ENCODE measurements around the gene PLB1.
A peak's percentile ranks its signal among the peaks of the same experiment; 100 is the strongest.

Gene PLB1

GRCh38 chr2:28629910-28630309, 134.1 kb downstream of the PLB1 start:
- TF ChIP-seq ZBTB7A (IDR thresholded peaks at IDR 0.05; ENCODE audit: low read depth) (no peak), TCF12 (IDR thresholded peaks at IDR 0.05; ENCODE audit: low read depth) (no peak), MAX (IDR thresholded peaks at IDR 0.05) (no peak), CREB1 (IDR thresholded peaks at IDR 0.05; ENCODE audit: low read depth) (no peak), TEAD4 (IDR thresholded peaks at IDR 0.05) (no peak)

DNA sequence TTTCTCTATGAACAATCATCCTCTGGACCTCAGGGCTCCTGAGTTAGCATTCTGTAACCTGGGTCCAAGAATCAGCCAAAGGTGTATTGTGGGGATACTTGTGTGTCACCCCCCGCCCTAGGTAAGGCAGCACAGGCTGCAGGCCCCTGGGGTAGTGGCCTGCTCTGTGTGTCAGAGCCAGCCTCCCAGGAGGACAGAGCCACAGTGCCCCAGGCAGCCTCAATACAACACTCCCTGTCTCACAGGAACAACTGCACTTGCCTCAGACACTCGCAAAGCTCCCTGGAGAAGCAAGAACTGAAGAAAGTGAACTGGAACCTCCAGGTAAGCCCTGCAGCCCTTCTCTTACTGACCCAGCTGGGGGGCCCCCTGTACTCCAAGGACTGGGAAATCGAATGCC, 134.5 kb downstream of the PLB1 start:
- TF ChIP-seq RAD21 (IDR thresholded peaks at IDR 0.05; ENCODE audit: low read depth): no peak
- no peak for TF ChIP-seq EGR1 (IDR thresholded peaks at IDR 0.05)
- no peak for TF ChIP-seq YY1 (IDR thresholded peaks at IDR 0.05; ENCODE audit: low read depth)

GRCh38 chr2:28631514-28632206, 135.8 kb downstream of the PLB1 start:
- TF ChIP-seq TEAD4 (IDR thresholded peaks at IDR 0.05): no peak
- no peak for TF ChIP-seq NFIC (IDR thresholded peaks at IDR 0.05)
- TF ChIP-seq MAX (IDR thresholded peaks at IDR 0.05): no peak
- no peak for TF ChIP-seq CREB1 (IDR thresholded peaks at IDR 0.05; ENCODE audit: low read depth)
- no peak for TF ChIP-seq TAF1 (IDR thresholded peaks at IDR 0.05; ENCODE audit: low read depth)
- TF ChIP-seq TCF12 (IDR thresholded peaks at IDR 0.05; ENCODE audit: low read depth): no peak
- TF ChIP-seq YY1 (IDR thresholded peaks at IDR 0.05; ENCODE audit: low read depth): no peak
- TF ChIP-seq EGR1 (IDR thresholded peaks at IDR 0.05): no peak
- TF ChIP-seq RAD21 (IDR thresholded peaks at IDR 0.05; ENCODE audit: low read depth): no peak
- TF ChIP-seq FOXM1 (IDR thresholded peaks at IDR 0.05; ENCODE audit: borderline replicate concordance, low read depth): no peak
- TF ChIP-seq EP300 (IDR thresholded peaks at IDR 0.05; ENCODE audit: borderline replicate concordance): no peak
- TF ChIP-seq, protein P1, sequence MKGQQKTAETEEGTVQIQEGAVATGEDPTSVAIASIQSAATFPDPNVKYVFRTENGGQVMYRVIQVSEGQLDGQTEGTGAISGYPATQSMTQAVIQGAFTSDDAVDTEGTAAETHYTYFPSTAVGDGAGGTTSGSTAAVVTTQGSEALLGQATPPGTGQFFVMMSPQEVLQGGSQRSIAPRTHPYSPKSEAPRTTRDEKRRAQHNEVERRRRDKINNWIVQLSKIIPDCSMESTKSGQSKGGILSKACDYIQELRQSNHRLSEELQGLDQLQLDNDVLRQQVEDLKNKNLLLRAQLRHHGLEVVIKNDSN (IDR thresholded peaks at IDR 0.05): no peak
- no peak for TF ChIP-seq ZBTB7A (IDR thresholded peaks at IDR 0.05; ENCODE audit: low read depth)
- TF ChIP-seq REST (IDR thresholded peaks at IDR 0.05; ENCODE audit: low read depth): no peak
- TF ChIP-seq CEBPB (IDR thresholded peaks at IDR 0.05): no peak

GRCh38 chr2:28632791-28633190, 136.9 kb downstream of the PLB1 start:
- no peak for TF ChIP-seq CEBPB (IDR thresholded peaks at IDR 0.05)
- TF ChIP-seq YY1 (IDR thresholded peaks at IDR 0.05; ENCODE audit: low read depth): no peak
- TF ChIP-seq ZBTB7A (IDR thresholded peaks at IDR 0.05; ENCODE audit: low read depth): no peak
- no peak for TF ChIP-seq EGR1 (IDR thresholded peaks at IDR 0.05)
- no peak for TF ChIP-seq FOXM1 (IDR thresholded peaks at IDR 0.05; ENCODE audit: borderline replicate concordance, low read depth)
- no peak for TF ChIP-seq EP300 (IDR thresholded peaks at IDR 0.05; ENCODE audit: borderline replicate concordance)
- TF ChIP-seq, protein P1 (IDR thresholded peaks at IDR 0.05): no peak
- TF ChIP-seq TCF12 (IDR thresholded peaks at IDR 0.05; ENCODE audit: low read depth): no peak
- TF ChIP-seq REST (IDR thresholded peaks at IDR 0.05; ENCODE audit: low read depth): no peak
- no peak for TF ChIP-seq RAD21 (IDR thresholded peaks at IDR 0.05; ENCODE audit: low read depth)
- TF ChIP-seq CREB1 (IDR thresholded peaks at IDR 0.05; ENCODE audit: low read depth): no peak

- TF ChIP-seq, protein P1 (IDR thresholded peaks at IDR 0.05): no peak
- no peak for TF ChIP-seq YY1 (IDR thresholded peaks at IDR 0.05; ENCODE audit: low read depth)
- TF ChIP-seq TCF12 (IDR thresholded peaks at IDR 0.05; ENCODE audit: low read depth): no peak
- no peak for TF ChIP-seq CREB1 (IDR thresholded peaks at IDR 0.05; ENCODE audit: low read depth)
- no peak for TF ChIP-seq EGR1 (IDR thresholded peaks at IDR 0.05)
- no peak for TF ChIP-seq MAX (IDR thresholded peaks at IDR 0.05)
- TF ChIP-seq TEAD4 (IDR thresholded peaks at IDR 0.05): no peak
Observed at GRCh38 chr2:28633204-28633603, 137.3 kb downstream of the PLB1 start.

DNA sequence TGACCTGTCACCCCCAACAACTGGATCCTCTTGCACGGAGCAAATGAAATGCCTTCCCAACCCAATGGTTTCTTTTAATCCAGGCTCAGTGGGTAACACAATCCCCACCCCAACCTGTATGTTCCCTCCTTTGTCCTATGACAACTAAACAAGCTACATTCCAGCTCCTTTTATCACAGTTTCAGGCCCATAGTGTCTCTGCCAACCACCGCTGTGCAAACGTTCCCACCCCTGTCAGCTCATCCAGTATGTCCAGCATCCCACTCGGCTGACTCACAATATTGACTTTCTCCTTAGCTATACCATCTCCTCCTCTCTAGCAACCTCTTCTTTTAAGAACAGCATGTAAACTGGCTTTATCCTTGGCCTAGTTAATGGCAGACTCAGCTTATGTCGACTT, 137.9 kb downstream of the PLB1 start:
- TF ChIP-seq TEAD4 (IDR thresholded peaks at IDR 0.05) (peak; percentile 70), EP300 (IDR thresholded peaks at IDR 0.05; ENCODE audit: borderline replicate concordance) (peak; percentile 37; the same call in 1 of the 2 replicates), EGR1 (IDR thresholded peaks at IDR 0.05) (no peak), RAD21 (IDR thresholded peaks at IDR 0.05; ENCODE audit: low read depth) (0 out of 2 replicates have a peak, but pooled peaks have one; percentile 7), FOXM1 (IDR thresholded peaks at IDR 0.05; ENCODE audit: borderline replicate concordance, low read depth) (no peak), NFIC (IDR thresholded peaks at IDR 0.05) (peak; percentile 65)
